GM21723 (cell line): Measurements from ENCODE around the gene INHA.

Experiments used
- ATAC-seq: cut with Tn5 transposase; IDR thresholded peaks from one replicate; pipeline ENCODE4 v1.9.1; 2021; ENCODE audit warnings: mild to moderate bottlenecking, moderate library complexity; ENCODE audit not compliant: unreplicated experiment

INHA gene

DNA sequence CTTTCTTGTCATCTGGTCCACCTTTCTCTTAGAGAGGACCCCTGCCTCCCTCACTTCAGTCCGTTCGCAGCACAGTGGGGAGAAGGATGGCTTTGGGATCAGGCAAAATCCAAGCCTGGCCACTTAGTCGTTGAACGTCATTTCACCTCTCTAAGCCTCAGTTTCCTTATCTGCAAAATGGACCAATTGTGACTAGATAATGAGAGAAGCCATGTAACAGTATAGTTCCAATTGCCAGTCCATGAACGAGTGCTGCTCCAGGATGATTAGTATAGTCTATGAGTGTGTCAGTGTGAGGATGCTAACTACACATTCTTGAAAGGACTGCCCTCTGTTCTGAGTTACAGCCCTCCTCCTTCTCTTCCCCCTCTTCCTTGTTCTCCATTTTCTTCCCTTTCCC is 1.1 kb downstream of the INHA start:
- ATAC-seq = no peak

DNA sequence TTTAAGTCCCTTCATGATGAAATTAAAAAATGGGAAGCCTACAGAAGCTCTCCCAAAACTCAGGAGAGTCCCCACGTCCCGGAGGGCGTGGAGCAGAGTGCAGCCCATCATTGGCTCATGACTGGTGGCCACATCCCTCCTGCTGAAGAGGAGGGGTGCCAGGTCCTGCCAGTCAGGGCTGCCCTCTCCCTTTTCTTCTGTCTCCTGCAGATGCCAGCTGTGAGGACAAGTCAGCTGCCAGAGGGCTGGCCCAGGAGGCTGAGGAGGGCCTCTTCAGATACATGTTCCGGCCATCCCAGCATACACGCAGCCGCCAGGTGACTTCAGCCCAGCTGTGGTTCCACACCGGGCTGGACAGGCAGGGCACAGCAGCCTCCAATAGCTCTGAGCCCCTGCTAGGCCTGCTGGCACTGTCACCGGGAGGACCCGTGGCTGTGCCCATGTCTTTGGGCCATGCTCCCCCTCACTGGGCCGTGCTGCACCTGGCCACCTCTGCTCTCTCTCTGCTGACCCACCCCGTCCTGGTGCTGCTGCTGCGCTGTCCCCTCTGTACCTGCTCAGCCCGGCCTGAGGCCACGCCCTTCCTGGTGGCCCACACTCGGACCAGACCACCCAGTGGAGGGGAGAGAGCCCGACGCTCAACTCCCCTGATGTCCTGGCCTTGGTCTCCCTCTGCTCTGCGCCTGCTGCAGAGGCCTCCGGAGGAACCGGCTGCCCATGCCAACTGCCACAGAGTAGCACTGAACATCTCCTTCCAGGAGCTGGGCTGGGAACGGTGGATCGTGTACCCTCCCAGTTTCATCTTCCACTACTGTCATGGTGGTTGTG is 2.6 kb downstream of the INHA start:
- ATAC-seq = no peak

DNA sequence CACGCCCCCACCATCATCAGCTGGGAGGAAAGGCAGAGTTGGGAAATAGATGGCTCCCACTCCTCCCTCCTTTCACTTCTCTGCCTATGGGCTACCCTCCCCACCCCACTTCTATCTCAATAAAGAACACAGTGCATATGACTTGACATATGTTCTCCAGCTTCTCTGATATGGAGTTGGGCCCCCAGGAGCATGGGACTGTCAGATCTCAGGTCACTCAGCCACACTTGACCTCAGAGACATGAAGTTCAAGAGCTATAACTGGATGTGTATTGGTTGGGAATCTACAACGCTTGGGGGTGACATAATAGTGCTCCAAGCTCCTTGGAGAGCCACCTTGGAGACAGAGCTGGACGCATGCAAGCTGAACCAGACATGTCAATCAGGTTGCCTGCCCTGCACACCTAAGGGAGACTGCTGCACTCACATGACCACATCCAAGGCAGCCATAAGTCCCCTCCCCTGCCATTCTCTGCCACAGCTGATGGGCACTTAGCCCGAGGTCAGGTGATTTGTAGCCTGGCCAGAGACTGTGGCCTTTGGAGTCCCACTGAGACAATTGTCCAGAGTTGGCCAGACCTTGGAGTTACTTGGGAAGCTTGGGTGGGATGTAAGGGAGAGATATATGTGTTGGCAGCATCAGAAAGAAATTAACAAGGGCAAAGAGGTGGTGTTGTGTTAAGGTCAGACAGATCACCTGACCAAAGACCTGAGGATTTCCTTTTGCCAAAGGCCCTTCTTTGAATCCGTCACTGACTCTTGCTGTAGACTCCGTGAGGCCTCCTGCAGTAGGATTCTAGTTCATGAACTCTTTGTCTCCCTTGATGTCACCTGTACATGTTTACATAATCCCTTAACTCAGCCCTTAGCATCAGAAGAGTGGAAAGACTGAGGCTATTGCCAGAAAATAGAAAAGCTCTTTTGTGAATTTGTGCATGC is 3.7 kb downstream of the INHA start:
- no peak for ATAC-seq

DNA sequence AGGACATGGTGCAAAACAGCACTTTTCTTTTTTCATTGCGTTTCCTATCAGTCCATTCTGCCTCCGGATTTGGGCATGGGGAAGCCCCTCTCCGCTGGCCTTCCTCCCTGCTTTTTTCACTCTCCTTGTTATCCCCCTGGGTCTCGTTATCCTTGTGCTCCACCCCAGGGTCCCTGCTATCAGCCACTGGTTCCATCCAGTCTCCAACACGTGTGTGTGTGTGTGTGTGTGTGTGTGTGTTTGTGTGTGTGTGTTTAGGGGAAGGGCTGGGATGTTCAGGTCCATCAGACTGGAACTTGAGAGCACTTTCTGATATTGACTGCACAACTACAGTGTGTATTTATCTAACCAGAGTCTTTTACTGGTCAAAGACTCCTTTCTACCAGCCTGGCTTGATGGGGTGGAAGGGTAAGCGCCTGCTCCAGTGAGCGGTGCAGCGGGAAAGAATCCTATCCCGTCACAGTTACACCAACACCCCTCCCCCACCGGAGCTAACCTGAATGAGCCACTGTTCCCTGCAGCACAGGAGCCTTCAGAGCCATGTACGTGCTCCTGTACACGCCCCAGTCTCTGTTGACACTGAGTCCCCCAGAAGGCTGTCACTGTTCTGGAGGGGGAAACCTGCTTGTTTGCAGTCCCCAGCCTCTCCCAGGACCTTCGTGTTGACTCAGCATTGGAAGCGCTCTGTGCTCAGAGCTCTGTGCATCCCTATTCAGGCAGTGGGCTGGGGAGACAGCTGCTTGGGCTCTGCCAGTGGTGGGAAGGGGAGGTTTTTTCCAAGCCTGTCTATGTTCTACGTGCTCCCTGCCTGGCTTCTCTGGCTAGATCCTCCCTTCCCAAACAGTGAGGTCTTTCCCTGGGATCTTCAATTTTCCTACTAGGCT is 4.6 kb downstream of the INHA start:
- ATAC-seq = no peak

DNA sequence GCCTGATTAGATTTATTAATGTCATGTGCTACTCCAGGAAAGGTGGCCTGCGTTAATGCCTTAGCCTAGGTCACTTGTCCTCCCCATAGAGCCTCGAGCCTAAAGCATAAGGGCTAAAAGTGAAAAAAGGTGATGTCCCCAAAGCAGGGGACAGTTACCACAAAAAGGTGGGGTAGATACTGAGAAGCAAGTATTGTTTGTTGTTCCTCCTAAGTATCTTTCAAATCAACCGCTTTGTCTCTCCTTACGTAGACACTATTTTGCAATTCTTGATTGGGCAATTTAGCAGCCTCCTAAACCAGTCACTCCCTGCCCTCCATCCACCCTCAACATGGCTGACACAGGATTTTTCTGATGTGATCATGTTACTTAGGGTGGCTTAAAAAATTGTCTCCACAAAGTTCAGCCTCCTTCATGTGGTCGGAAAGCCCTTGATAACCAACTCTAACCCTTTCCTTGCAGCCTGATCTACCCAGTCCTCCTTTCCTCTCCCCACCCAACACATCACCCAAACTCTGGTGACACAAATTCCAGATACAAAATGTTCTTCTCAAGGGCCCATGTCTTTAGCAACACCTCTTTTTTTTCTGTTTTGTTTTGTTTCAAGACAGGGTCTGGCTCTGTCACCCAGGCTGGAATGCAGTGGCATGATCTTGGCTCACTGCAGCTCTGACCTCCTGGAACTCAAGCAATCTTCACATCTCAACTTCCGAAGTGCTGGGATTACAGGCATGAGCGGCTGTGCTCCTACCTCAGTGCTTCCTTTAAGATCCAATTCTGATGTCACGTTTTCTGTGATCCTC is 6.9 kb downstream of the INHA start:
- ATAC-seq = no peak

DNA sequence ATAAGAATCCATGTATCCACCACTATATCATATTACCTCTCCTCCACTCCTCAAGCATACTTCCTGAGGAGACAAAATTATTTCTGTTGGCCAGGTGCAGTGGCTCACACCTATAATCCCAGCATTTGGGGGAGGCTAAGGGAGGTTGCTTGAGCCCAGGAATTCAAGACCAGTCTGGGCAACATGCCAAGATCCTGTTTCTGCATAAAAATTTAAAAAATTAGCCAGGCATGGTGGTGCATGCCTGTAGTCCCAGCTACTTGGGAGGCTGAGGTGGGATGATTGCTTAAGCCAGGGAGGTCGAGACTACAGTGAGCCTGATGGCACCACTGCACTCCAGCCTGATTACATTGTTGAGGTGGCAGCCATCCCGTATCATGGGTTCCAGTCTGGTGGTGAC is 9.2 kb downstream of the INHA start:
- ATAC-seq = no peak

DNA sequence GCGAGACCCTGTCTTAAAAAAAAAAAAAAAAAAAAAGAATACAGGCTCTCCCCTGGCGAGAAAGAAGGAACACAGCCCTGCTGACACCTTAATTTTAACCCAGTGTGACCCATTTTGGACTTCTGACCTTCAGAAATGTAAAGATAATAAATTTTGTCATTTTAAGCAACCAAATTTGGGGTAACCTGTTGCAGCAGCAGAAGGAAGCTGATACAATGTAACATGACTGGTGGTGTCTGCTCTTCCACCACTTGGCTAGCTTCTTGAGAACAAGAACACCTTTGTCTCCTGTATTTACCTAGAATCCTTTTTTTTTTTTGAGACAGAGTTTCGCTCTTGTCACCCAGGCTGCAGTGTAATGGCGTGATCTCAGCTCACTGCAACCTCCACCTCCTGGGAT is 19.0 kb downstream of the INHA start:
- no peak for ATAC-seq

DNA sequence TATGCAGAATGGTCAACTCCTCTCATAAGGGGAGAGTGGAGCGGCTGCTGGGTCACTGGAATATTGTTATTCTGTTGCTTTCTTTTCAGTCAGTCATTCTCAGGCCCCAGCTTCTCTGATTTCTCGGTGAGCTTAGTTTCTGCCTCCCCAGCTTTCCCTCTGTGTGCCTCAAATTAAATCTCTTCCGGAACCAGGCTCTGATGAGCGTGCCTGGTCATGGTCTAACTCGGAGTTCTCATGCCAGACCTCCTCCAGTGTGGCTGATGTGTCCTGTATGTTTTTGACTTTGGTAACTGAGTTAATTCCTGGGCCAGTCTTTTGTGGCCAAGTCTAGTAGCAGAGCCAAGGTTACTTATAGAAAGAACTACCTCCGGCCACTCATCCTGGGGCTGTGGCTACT is 20.6 kb downstream of the INHA start:
- ATAC-seq = no peak

DNA sequence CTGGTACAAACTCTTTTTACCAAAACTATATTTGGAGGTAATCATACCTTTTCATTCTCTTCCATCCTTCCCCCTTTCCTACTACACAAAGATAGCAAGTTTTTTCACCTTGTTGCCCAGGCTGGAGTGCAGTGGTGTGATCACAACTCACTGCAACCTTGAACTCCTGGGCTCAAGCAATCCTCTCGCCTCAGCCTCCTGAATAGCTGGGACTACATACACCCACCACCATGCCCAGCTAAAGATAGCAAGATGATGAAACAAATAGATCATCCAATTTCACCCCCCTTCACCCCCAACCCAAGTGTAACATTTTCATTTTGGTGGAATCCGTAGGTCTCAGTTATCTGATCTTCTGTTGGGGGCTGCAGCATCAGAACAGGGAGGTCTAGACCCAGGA is 21.0 kb downstream of the INHA start:
- no peak for ATAC-seq

DNA sequence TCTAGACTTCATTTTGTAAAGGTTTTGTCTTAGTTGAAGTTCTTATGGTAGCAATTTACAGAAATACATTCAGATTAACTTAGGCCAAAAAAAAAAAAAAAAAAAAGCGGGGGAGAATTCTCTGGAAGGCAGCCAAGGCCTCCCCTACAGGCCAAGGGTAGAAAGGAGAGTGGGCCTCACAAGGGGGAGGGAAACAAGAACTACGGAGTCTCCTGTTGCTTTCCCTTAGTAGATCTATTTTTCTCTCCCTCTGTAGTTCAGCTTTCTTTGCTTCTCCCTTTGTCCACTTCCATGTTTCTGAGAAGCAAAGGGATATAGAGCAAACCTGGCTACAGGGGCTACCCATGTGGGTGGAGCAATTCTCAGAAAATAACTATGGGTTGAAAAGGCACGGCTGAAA is 23.1 kb downstream of the INHA start:
- ATAC-seq = no peak

DNA sequence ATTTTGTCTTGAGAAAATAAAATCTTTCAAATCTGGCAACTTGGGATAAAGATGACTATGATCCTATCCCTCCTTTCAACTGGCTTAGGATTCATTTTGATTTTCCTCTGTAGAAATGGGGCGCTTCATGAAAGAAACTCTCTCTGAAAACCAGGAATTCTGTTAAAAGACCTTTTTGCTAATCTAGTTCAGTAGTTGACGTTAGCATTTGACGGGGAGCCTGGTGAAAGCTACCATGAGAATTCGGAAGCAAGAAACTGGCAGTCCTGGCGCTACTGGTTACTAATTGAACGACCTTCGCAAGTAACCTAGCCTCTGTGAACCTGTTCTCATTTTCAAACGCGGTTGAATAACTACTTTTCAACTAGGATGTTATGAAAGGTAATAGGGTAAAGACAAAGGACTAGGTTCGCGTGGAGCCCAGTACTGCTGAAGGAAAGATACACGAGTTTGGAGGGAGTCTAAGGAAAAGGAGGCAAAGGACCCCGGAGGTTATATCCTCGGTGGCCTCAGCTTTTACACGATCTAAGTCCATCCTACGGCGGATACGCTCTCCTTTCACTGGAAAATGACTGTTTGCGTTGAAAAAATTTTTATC is 24.9 kb downstream of the INHA start:
- ATAC-seq = peak; percentile 8

DNA sequence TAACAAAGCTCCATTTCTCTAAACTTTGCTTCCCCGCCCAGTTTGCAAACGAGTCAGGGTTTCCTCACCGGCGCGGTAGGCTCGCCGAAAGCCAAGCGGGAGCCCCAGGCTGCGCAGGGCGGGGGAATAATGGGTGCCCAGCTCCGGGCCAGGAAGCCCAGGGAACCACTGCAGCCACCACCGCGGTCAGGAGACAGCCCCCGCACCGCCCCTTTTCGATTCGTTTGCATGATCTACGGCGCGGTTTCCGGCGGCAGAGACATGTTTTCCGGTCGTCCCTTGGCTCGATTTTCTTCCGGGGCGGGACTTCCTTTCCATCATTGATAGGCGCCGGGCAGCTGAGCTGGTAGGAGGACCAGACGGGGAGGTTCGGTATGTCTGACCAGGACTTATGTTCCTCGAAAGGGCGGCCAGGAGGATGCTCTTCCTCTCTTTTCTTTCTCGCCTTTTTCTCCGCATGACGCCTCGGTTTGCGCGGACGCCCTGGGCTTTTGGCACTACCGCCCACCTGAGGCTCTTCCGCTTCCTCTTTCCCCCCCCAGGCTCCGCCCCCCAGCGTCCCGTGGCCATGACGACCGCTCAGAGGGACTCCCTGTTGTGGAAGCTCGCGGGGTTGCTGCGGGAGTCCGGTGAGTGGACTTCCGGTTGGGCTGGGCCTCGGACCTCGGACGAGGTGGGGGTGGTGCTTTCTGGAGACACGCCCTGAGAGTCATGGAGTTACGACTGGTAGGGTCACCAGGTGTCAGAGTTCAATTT is 25.6 kb downstream of the INHA start, which contains the start of gene STK11IP:
STK11IP (plus strand) TSS at position 306 of the 756 bp plus-strand sequence; CDS start at position 569, 263 bp downstream.
- peak; percentile 95 for ATAC-seq

DNA sequence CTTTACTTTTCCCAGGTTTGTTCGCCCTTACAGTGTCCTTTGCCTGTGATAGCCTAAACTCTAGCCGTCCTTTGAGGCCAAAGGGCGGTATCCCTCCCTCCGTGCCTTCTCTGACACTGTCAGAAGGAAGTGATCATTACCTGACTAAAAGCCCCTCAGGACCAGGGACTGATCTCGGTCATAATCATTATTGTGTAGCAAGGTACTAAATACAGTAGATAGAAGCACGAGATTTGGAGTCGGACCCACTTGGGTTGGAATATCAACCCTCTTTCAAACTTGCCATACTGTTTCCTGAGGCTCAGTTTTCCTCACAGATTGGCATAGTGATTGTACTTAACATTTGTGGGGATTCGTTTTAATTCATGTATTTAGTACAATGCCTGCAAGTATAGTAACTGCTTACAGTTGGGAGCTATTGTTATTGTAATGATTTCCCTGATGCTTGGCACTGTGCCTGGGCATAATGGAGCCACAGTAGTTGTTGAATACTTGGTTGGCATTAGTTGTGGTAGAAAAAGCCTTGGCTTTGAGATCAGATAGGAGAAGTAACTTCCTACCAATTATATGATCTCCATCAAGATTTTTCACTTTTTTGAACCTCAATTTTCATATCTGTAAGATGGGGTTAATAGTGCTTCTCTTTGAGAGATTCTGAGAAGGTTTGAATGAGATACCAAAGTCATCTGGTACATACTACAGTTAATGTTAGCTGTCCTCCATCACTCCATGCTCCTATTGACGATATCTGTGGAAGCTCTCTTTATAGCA is 26.4 kb downstream of the INHA start:
- ATAC-seq = no peak

DNA sequence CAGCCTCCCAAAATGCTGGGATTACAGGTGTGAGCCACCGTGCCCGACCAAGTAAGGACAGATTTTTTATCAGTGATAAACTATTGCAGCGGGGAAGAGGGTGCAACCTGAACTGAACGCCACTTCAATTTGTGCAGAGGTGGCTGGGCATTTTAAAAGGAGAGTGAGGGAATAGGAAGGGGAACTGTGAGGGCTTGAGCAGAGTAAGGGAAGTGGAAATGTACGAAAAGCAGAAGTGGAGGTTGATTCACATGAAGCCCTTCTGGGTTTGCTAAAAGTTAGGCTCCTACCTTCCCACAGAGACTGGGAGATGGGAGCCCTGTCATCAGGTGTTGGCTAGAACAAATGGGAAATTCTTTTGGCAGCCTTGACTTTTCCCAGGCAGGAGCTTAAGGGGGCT is 31.7 kb downstream of the INHA start:
- ATAC-seq = no peak

DNA sequence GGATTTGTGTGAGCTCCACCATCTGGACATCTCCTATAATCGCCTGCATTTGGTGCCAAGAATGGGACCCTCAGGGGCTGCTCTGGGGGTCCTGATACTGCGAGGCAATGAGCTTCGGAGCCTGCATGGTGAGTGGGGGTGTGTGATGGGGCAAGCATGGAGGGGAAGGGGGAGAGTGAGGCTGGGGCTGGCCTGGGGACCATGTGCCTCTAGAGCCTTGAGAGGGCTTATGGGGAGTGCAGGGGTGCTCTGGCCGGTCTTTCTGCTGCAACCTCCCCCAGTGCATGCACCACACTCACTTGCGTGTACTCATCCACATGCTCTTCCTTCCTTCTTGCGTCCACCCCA is 33.5 kb downstream of the INHA start:
- ATAC-seq = no peak

DNA sequence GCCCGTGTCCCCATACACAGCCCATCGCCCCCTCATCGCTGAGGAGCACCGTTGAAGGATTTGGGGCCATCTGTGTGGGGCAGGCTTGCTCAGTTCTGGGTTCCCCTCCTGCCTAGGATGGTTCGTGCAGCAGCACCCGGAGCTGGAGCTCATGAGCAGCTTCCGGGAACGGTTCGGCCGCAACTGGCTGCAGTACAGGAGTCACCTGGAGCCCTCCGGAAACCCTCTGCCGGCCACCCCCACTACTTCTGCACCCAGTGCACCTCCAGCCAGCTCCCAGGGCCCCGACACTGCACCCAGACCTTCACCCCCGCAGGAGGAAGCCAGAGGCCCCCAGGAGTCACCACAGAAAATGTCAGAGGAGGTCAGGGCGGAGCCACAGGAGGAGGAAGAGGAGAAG is 35.8 kb downstream of the INHA start:
- no peak for ATAC-seq

DNA sequence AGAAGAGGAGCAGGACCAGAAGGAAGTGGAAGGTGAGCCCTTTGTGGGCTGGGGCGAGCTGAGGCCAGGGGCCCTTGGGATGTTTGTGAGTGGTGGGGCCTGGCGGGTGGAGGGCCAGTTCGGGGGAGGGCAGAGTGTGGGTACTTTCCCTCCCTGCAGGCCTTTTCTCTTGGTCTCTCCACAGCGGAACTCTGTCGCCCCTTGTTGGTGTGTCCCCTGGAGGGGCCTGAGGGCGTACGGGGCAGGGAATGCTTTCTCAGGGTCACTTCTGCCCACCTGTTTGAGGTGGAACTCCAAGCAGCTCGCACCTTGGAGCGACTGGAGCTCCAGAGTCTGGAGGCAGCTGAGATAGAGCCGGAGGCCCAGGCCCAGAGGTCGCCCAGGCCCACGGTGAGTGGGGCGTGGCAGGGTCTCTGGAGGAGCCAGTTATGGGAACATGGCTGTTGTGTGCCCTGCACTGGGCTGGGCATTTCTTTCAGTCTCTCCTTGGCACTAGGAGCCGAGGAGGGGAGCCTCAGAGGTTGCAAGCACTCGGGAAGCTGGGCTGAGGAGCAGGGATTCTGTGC is 36.4 kb downstream of the INHA start:
- no peak for ATAC-seq

DNA sequence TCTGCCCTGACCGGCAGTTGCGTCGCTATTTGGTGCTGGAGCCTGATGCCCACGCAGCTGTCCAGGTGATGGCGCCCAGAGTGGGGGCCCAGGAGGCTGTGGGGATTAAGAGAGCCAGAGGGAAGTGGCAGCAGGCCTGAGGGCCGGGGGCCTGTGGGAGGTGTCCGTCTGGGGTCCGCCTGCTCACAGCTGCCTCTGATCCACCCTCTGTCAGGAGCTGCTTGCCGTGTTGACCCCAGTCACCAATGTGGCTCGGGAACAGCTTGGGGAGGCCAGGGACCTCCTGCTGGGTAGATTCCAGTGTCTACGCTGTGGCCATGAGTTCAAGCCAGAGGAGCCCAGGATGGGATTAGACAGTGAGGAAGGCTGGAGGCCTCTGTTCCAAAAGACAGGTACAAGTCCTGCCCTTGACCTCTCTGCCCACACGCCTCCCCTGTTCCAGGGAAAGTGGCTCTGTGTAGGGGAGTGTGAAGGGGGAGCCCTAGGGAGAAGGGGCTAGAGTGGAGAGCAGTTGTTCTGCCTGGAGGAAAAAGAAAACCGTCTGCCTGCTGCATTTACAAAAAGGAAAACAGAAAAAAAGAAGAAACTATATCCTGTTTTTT is 37.1 kb downstream of the INHA start:
- ATAC-seq = no peak
